GM21619 (cell line): ENCODE measurements around the gene DHRS9.
"Not testable (repeated sequence)": the region's sequence is repeated elsewhere in the genome, so short reads cannot be mapped to it uniquely, and the experiment has no call there.

Source experiments
- ATAC-seq: cut with Tn5 transposase; IDR thresholded peaks from one replicate; pipeline ENCODE4 v1.9.1; 2021; ENCODE audit not compliant: unreplicated experiment

Gene DHRS9

DNA sequence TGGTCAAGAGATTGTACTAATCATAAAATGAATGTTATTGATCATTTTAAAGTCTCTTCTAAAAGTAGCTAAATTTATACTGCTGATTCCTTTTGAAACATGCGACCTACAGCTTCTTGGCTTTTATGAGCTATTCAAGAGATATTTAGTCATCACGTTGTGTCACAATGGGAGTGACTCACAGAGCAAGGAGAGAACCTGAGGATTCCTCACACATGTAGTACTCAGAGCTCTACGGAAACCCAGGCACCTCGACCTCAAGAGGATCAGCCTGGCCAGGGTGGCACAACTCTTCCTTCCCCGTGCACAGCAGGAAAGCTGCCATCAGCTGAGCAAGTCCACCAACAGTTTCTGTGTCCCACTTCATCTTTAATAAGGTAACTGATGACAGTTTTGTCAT lies at the start of gene DHRS9:
Gene DHRS9 (plus strand): TSS at position 223 of the 400 bp plus-strand sequence. CDS start 12,019 bp downstream, outside the sequence.
- no peak for ATAC-seq

DNA sequence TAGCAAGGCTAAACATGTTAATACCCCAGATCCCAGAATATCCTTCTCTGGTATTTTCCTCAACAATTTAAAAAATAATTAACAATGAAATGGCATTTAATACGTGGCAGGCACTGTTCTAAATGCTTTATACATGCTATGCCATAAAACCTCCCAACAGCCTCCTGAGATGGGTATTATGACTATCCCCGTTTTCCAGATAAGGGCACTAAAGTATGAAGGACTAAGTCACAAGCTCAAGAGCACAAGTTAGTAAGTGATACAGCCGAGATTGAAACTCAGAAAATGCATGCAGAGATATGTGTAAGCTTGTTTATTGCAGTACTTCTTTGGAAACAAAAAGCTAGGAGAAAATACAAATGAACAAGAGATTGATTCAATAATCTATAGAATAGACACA lies 46.2 kb upstream of the DHRS9 start:
- no peak for ATAC-seq

DNA sequence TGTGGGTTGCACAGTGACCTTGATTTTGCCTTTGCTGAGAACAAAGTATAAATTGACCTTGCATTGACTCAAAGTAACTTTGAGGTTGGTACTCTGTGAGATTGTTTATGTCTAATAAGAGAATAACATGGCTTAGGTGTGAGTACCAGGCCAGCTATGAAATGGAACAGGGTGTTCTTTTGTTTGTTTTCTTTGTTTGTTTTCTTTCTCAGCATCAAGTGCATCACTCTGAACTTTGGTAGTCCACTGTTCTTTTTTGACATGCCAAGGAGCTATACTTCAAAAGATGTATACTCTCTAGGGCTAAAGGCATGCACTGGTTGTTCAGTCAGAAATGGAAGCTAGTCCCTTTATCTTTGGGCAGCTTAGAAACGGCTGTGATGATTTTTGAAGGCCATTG lies 43.3 kb upstream of the DHRS9 start:
- ATAC-seq, result no peak

- ATAC-seq, result no peak
Observed at GRCh38 chr2:169027234-169027633, 42.1 kb upstream of the DHRS9 start.

GRCh38 chr2:169029341-169029740 lies 40.0 kb upstream of the DHRS9 start:
- no peak for ATAC-seq

- no peak for ATAC-seq
Observed at GRCh38 chr2:169031202-169031601, 38.2 kb upstream of the DHRS9 start, which contains the start of gene ABCB11. Gene ABCB11, minus strand, starts transcription at chr2:169031324. Its CDS starts 13,199 bp downstream, at chr2:169018125.

- ATAC-seq, result no peak
Observed at GRCh38 chr2:169034256-169034655, 35.1 kb upstream of the DHRS9 start.

DNA sequence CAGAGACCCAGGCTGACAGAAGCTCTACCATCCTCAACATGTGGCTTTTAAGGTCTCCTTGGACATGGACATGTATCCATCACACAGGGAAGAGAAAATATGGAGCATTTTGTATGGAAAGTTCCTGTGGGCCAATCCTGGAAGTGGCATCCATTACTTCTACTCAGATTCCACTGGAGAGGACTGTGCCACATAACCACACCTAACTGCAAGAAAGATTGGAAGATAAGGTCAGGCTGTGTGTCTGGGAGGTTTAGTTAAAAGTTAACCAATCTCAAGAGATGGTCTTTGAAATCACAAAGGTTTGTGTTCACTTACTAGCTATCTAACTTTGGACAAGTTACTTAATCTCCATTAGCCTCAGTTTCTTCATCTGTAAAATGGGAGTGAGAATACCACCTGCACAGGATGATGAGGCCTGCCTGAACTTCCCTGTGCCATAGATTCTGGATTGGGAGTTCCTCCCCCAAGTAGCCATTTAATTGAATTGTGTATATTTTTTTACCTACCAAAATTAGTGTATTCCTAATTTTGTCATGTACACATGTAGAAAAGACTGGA lies 34.3 kb upstream of the DHRS9 start:
- ATAC-seq, result no peak

DNA sequence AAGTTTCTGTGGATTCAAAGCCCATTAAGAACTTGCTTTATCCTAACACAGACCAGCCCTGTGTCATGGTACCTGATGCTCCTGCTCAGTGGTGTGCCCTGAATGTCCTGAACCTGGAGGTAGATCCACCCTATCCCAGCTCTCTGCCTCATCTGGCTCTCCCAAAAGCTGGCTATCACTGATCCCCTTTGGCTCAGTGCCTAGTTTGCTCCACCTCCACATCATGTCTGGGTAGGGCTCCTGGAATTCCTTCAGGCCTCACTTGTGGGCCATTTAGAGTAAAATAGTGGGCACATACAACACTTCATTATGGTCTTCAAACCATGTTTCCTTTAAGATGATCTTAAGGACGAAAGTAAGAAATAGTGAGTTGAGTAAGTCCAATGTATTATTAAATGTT lies 33.5 kb upstream of the DHRS9 start:
- ATAC-seq, result no peak

DNA sequence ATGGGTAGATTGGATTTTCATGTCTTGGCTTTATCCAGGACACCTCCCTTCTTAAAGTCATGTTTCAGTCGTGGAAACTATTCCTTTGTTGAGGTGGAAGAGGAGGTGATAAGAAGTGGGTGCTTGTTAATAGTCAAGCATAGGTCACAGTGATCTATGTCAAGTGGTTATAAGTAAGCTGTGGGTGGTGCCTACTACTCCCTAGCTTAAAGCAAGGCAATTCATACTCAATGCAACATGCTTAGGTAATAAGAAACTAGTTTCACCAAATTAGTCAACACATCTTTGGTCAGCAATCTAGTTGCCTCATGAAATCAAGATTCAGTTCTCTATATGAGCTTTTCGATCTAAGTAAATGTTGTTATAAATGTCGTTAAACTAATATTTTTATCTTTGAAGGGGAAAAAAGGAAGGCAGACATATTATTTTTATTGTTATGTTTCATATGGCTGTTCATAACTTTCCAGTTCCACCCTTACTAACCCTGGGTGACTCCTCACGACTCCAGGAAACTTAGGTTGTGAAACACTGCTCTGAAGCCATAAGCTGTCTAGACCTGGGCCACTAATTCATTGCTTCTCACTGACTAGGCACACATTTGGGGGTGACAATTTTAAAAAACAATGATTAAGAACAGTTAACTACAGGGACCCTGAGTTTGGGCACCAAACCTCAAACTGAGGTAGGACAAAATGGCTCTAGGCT lies 32.5 kb upstream of the DHRS9 start:
- peak; percentile 66 for ATAC-seq

GRCh38 chr2:169038338-169038757 lies 31.0 kb upstream of the DHRS9 start:
- peak; percentile 69 for ATAC-seq

GRCh38 chr2:169039702-169040101 lies 29.7 kb upstream of the DHRS9 start:
- no peak for ATAC-seq

DNA sequence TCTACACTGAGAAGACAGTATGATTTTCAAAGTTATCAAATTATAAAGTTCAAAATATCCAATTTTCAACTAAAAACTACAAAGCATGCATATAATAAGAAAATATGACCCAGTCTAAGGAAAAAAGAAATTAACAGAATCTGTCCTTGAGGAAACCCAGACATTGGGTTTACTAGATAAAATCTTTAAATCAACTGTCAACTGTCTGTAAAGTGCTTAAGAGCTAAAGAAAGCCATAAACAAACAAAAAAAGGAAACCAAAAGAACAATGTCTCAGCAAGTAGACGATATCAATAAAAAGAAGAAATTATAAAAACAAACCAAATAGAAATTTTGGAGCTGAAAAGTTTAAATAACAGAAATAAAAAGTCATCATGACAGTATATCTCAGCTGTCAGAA lies 27.8 kb upstream of the DHRS9 start:
- ATAC-seq, result no peak

GRCh38 chr2:169042856-169043255 lies 26.5 kb upstream of the DHRS9 start:
- ATAC-seq, result no peak

- no peak for ATAC-seq
Observed at GRCh38 chr2:169046440-169047151, 22.8 kb upstream of the DHRS9 start.

- no peak for ATAC-seq
Observed at GRCh38 chr2:169047256-169048250, 21.8 kb upstream of the DHRS9 start.

DNA sequence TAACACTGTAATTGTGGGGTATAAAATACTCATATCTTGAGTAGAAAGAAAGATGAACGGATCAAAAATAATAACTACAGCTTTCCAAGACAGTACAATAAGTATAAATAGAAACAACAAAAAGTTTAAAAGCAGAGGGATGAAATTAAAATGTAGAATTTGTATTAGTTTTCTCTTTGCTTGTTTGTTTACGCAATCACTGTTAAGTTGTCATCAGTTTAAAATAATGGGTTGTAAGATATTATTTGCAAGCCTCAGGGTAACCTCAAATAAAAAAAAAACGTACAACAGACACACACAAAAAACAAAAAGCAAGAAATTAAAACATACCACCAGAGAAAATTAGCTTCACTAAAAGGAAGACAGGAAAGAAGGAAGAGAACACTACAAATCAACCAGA lies 20.2 kb upstream of the DHRS9 start:
- ATAC-seq, result no peak

GRCh38 chr2:169050476-169051240 lies 18.7 kb upstream of the DHRS9 start:
- ATAC-seq, result no peak

DNA sequence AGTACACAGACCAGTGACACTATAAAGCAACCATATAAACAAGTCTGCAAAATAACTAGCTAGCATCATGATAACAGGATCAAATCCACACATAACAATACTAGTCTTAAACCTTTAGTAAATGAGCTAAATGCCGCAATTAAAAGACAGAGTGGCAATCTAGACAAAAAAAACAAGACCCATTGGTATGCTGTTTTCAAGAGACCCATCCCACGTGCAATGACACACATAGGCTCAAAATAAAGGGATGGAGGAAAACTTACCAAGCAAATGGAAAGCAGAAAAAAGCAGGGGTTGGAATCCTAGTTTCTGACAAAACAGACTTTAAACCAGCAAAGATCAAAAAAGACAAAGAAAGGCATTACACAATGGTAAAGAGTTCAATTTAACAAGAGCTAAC lies 14.8 kb upstream of the DHRS9 start:
- not testable (repeated sequence) for ATAC-seq

- not testable (repeated sequence) for ATAC-seq
Observed at GRCh38 chr2:169064199-169064598, 5.2 kb upstream of the DHRS9 start.
